Stomach (tissue), 4 donors: ENCODE data around the gene HECW1.

Experiments
- CTCF ChIP-seq, 7 experiments: fragments of 450-650 bp in 4 of 7; fragments of 200-600 bp in 3 of 7; sonication (generic) in 3 of 7; IDR thresholded peaks; one replicate each; pipeline ENCODE4 v1.5.1; 2016 to 2019; ENCODE audit warnings: antibody characterized with exemption in 7 of 7, control low read depth in 2 of 7, mild to moderate bottlenecking in 1 of 7
- EP300 ChIP-seq: sonication (generic); formaldehyde crosslinking; IDR thresholded peaks from one replicate; pipeline ENCODE4 v1.6.1; 2017; ENCODE audit warnings: antibody characterized with exemption

- no peak for TF ChIP-seq CTCF (IDR thresholded peaks at IDR 0.05)
- no peak for TF ChIP-seq EP300
These were observed 476.7 kb downstream of the HECW1 start for GRCh38 chr7:43589133-43589478.
